K562 (cell line): ENCODE results near the gene NUP133. TPM values are rescaled to one million over a fixed set of nuclear protein-coding genes. Genes with fewer than 3 reads are reported as not detected.

Source experiments
- ATAC-seq: fragments of 200-7000 bp; cut with Tn5 transposase; 3 replicates; pipeline ENCODE4 v1.9.1; 2020; ENCODE audit warnings: moderate library complexity
- BruUV-seq: library from RNA; stranded (reverse); fragments of 400-500 nt; replicated peaks from 2 replicates; lab custom pipeline; 2021; lab: Mats Ljungman, UMichigan
- CTCF ChIA-PET: fragments of 300-600 bp; formaldehyde crosslinking; extraction: SDS; loops from one replicate; lab custom pipeline; 2021; ENCODE audit warnings: low intra/inter-chr PET ratio; lab: Yijun Ruan, JAX
- POLR2A ChIA-PET: fragments of 300-600, 350-650 bp; sonication (Branson Sonifier 250); formaldehyde crosslinking; extraction: SDS; loops from one replicate; lab custom pipeline; 2021; ENCODE audit warnings: antibody characterized with exemption, inconsistent platforms; lab: Yijun Ruan, JAX
- DNase-seq, 4 experiments: peaks; one replicate each; pipeline versions ENCODE4 v3.0.0 to v3.0.0-alpha.2; 2011 to 2018; ENCODE audit warnings: low spot score in 3 of 4, mixed read lengths in 3 of 4; ENCODE audit errors: extremely low read depth in 1 of 4
- FAIRE-seq: peaks from 2 replicates; lab custom pipeline; 2011; peaks lifted over from hg19 to GRCh38; lab: Jason Lieb, UNC
- H2AFZ ChIP-seq: 2 replicates; pipeline ENCODE4 v1.6.0; 2011; ENCODE audit warnings: low read depth, low read length, control low read depth, inconsistent platforms
- H3K27ac ChIP-seq: fragments of 200-600 bp; 3 replicates; pipeline ENCODE4 v1.8.0; 2011; ENCODE audit warnings: low read depth, mild to moderate bottlenecking, control low read depth, inconsistent platforms, low read length, moderate library complexity, mixed read lengths; ENCODE audit errors: extremely low read depth
- H3K27me3 ChIP-seq, 2 experiments: fragments of 300-600 bp in 1 of 2; 2 replicates in 1 of 2; 3 replicates in 1 of 2; pipeline versions ENCODE4 v1.6.0 to v1.8.0; 2011; ENCODE audit warnings: inconsistent platforms in 2 of 2, low read length in 2 of 2, mild to moderate bottlenecking in 1 of 2, mixed read lengths in 1 of 2, moderate library complexity in 1 of 2; ENCODE audit not compliant: control insufficient read depth in 2 of 2, insufficient read depth in 2 of 2
- H3K36me3 ChIP-seq: fragments of 300-600 bp; 3 replicates; pipeline ENCODE4 v1.8.0; 2011; ENCODE audit warnings: mild to moderate bottlenecking, low read length, inconsistent platforms; ENCODE audit not compliant: control insufficient read depth, insufficient read depth
- H3K4me1 ChIP-seq, 2 experiments: fragments of 200-600 bp in 1 of 2; replicated peaks in 1 of 2; 2 replicates in 1 of 2; 3 replicates in 1 of 2; pipeline versions ENCODE4 v1.5.1 to v1.8.0; 2011; ENCODE audit warnings: inconsistent platforms in 2 of 2, low read length in 2 of 2, mild to moderate bottlenecking in 1 of 2, mixed read lengths in 1 of 2, moderate library complexity in 1 of 2; ENCODE audit not compliant: control insufficient read depth in 2 of 2, insufficient read depth in 2 of 2
- H3K4me2 ChIP-seq: 2 replicates; pipeline ENCODE4 v1.6.1; 2011; ENCODE audit warnings: low read length, control low read depth, inconsistent platforms, mixed read lengths; ENCODE audit not compliant: insufficient read depth
- H3K4me3 ChIP-seq: fragments of 200-600 bp; sonication (generic), shearing (Covaris generic); 2 replicates; pipeline ENCODE4 v1.5.1; 2016; ENCODE audit warnings: control low read depth, inconsistent platforms
- H3K79me2 ChIP-seq: fragments of 200-600 bp; 3 replicates; pipeline ENCODE4 v1.8.0; 2011; ENCODE audit warnings: low read length, inconsistent platforms; ENCODE audit not compliant: control insufficient read depth, insufficient read depth
- H3K9ac ChIP-seq, 2 experiments: 2 replicates each; pipeline versions ENCODE4 v1.6.0 to v1.6.1; 2011; ENCODE audit warnings: low read depth in 2 of 2, low read length in 2 of 2, control low read depth in 1 of 2, inconsistent platforms in 1 of 2, mild to moderate bottlenecking in 1 of 2, mixed read lengths in 1 of 2; ENCODE audit not compliant: insufficient read depth in 1 of 2
- H3K9me1 ChIP-seq: one replicate; pipeline ENCODE4 v1.6.0; 2011; ENCODE audit warnings: inconsistent platforms, mild to moderate bottlenecking, low read length, moderate library complexity; ENCODE audit not compliant: control insufficient read depth, insufficient read depth
- H3K9me3 ChIP-seq: replicated peaks from 2 replicates; pipeline ENCODE4 v1.5.1; 2011; ENCODE audit warnings: low read depth, low read length, inconsistent platforms; ENCODE audit not compliant: control insufficient read depth, insufficient read depth
- H4K20me1 ChIP-seq: replicated peaks from 2 replicates; pipeline ENCODE4 v1.6.1; 2011; ENCODE audit warnings: low read length, inconsistent platforms, mixed read lengths; ENCODE audit not compliant: control insufficient read depth, insufficient read depth
- FOXK1 ChIP-seq: sonication (generic); formaldehyde crosslinking; IDR thresholded peaks from 2 replicates; pipeline ENCODE4 v1.8.0; 2022; ENCODE audit warnings: missing genetic modification reagents, mild to moderate bottlenecking, borderline replicate concordance
- GATAD2A ChIP-seq: fragments of 450-650 bp; IDR thresholded peaks from 2 replicates; pipeline ENCODE4 v1.6.1; 2017
- ILK ChIP-seq: fragments of 450-650 bp; IDR thresholded peaks from 2 replicates; pipeline ENCODE4 v1.6.1; 2016; ENCODE audit warnings: missing genetic modification characterization, low read depth, mild to moderate bottlenecking, missing compliant biosample characterization, moderate library complexity, borderline replicate concordance
- NCOA1 ChIP-seq: fragments of 450-650 bp; IDR thresholded peaks from 2 replicates; pipeline ENCODE4 v1.6.1; 2016; ENCODE audit warnings: low read depth
- STAT5A ChIP-seq: IDR thresholded peaks from 2 replicates; pipeline ENCODE4 v1.6.1; 2012; ENCODE audit warnings: low read length, inconsistent platforms, borderline replicate concordance
- ZNF655 ChIP-seq: fragments of 250-450 bp; sonication (Bioruptor Pico); IDR thresholded peaks from 2 replicates; pipeline ENCODE4 v1.5.0; 2021
- ZNF717 ChIP-seq: fragments of 250-450 bp; sonication (Bioruptor Pico); IDR thresholded peaks from 2 replicates; pipeline ENCODE4 v1.5.0; 2021
- WGBS: fragments of 100-300 bp; shearing (Covaris generic); methylation state at CpG from one replicate; pipeline ENCODE4 v1.1.6; 2016; ENCODE audit warnings: low coverage, mixed read lengths; ENCODE audit not compliant: insufficient coverage; ENCODE audit errors: missing lambda C conversion rate; 5-methylcytosine and 5-hydroxymethylcytosine counted together
- in situ Hi-C: fragments of 300-500 bp; cut with MboI; formaldehyde crosslinking; loops from 4 replicates; pipeline ENCODE4 v1.15.0; 2018; ENCODE audit warnings: inconsistent platforms, mixed read lengths
- intact Hi-C: fragments of 100-400 bp; cut with micrococcal nuclease; formaldehyde crosslinking; loops from 2 replicates; pipeline ENCODE4 v1.14.2; 2022
- polyA plus RNA-seq, 8 experiments: library from polyadenylated mRNA; depleted of rRNA in 4 of 8; stranded (reverse) in 5 of 8; unstranded in 3 of 8; fragments of >200 nt; fragmentation: Nextera tagmentation in 2 of 8; fragmentation: Illumina TruSeq in 1 of 8; extraction: Ambion mirVana in 2 of 8; extraction: Trizol in 1 of 8; gene quantifications; 2 replicates each; pipeline versions ENCODE4 v1.2.1 to v1.2.3, GENCODE V29; 2011 to 2014; ENCODE audit warnings: inconsistent platforms in 1 of 8, missing spikeins in 1 of 8
- total RNA-seq, 7 experiments: library from RNA; depleted of rRNA in 6 of 7; stranded (reverse); fragments of >200 nt in 6 of 7; fragmentation: Illumina TruSeq in 2 of 7; extraction: Trizol in 2 of 7; gene quantifications; 2 replicates each; pipeline versions ENCODE4 v1.2.1 to v1.2.3, GENCODE V29; 2011 to 2021; ENCODE audit warnings: low replicate concordance in 1 of 7

NUP133 gene
- total and polyA plus RNA-seq, 9 of the 15 experiments (the other 6 are each of a cell fraction or from before 2014, with no cell fraction given) = 21.7 to 85.1 (median 61.3) TPM

DNA sequence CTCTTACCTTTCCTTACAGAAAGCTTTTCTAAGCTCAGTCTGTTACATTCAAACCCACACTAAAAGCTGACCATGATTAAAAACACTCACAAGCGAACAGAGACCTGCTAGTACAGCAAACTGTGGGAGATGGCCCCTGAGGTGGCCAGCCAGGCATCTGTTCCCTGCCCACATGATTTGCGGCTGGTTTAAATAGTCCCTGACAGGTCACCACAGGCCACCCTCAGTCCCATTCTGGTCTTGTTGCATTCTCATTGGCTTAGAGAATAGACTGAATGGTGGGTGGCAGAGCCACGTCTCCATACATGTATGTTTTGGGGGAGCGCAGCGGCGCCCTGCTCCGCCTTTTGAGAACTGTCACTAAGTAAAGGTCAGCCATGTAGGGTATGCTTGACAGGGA lies 71.9 kb downstream of the NUP133 start:
- no peak overlapping the region for H3K4me2 ChIP-seq

DNA sequence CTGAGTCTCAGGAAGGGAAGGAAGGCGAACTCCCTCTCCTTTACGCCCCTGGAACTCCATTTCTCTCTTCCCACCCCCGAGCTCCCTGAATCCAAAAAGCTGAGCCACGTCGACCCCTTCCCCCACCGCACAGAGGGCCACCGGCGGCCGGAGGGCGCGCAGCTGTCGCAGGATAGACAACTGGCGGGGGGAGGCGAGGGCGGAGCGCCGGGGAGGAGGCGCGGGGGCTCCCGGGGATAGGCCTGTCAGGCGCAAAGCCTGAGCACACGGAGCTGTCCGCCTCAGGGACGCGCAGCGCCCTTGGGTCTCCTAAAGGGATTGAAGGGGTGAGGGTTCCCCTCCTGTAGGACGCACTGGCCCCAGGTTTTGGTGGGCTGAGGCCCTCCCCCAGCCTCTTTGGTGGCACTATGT lies 73.5 kb downstream of the NUP133 start:
- Histone ChIP-seq H3K4me1 (peaks cover 0 to 24% of the 10 kb centered on the region in 2 experiments; a peak in 2 of 5 replicates), H4K20me1 (0 out of 2 replicates have a peak, but pooled peaks cover 2% of the 10 kb centered on the region), H3K4me3 (no peak overlapping the region), H3K9me3 (no peaks in the 10 kb centered on the region), H3K27ac (no peak overlapping the region), H3K36me3 (peaks cover under 1% of the 10 kb centered on the region; the same call in 1 of the 3 replicates), H2AFZ (no peak overlapping the region), H3K9me1 (no peaks in the 10 kb centered on the region), H3K27me3 (peaks cover 11 to 33% of the 10 kb centered on the region in 2 experiments; a peak in 4 of 5 replicates), H3K4me2 (no peak overlapping the region), H3K9ac (no peak overlapping the region), H3K79me2 (no peaks in the 10 kb centered on the region)
- POLR2A ChIA-PET = interaction anchor here (0.6 kb wide), 2 partner anchors 47 to 84 kb away, joined by 3 to 4 read pairs; no protein-coding TSS in a partner anchor
- ATAC-seq (no peak), FAIRE-seq (no peak), DNase-seq (peak in 1 of 4 experiments; percentile 39)
- intact Hi-C loops = loop anchor here (2.0 kb wide), 1 partner anchor 16 kb away; no protein-coding TSS in a partner anchor
- in situ Hi-C loops = no loop called here
- no TSS peak for BruUV-seq
- under 1% methylated on average over 27 of the region's 27 CpGs for WGBS
- CTCF ChIA-PET = no interaction called here
- TF ChIP-seq NCOA1 = no peak
- TF ChIP-seq ILK = no peak
- no peak for TF ChIP-seq FOXK1 (CRISPR knock-in tag)
- TF ChIP-seq ZNF655 (CRISPR knock-in tag) = no peak

More for the DNA sequence above, 71.9 kb downstream of the NUP133 start:
- no peaks in the 10 kb centered on the region for H3K9me1 ChIP-seq
- BruUV-seq = no TSS peak
- no peak overlapping the region for H3K9ac ChIP-seq
- DNase-seq (no peak), ATAC-seq (peak; percentile 24; the same call in 2 of the 3 replicates), FAIRE-seq (peak; percentile 63)
- peaks cover 16% of the 10 kb centered on the region; the same call in 2 of the 3 replicates for H3K36me3 ChIP-seq
- no peak overlapping the region for H3K27ac ChIP-seq
- peaks cover 0 to 18% of the 10 kb centered on the region in 2 experiments; a peak in 2 of 5 replicates for H3K4me1 ChIP-seq
- H3K4me3 ChIP-seq = no peak overlapping the region
- H2AFZ ChIP-seq = no peak overlapping the region
- POLR2A ChIA-PET = interaction anchor here (1.0 kb wide), 1 partner anchor 187 kb away, joined by 3 read pairs; no protein-coding TSS in a partner anchor
- peaks cover 6 to 29% of the 10 kb centered on the region in 2 experiments; a peak in 3 of 5 replicates for H3K27me3 ChIP-seq
- H3K79me2 ChIP-seq = no peaks in the 10 kb centered on the region
- WGBS = 36% methylated on average over 7 of the region's 7 CpGs
- in situ Hi-C loops = no loop called here
- intact Hi-C loops = no loop called here
- TF ChIP-seq STAT5A (no peak), ZNF717 (CRISPR knock-in tag) (0 out of 2 replicates have a peak, but pooled peaks have one; percentile 45), GATAD2A (no peak)
- H3K9me3 ChIP-seq = no peaks in the 10 kb centered on the region
- no peaks in the 10 kb centered on the region for H4K20me1 ChIP-seq
- CTCF ChIA-PET = no interaction called here
